PC-3 (cell line): ENCODE data around the gene PPP1R16B. TPM values are rescaled to one million over a fixed set of nuclear protein-coding genes. Genes with fewer than 3 reads are reported as not detected.

Source experiments
- ATAC-seq: fragments of 200-7000 bp; cut with Tn5 transposase; 2 replicates; pipeline ENCODE4 v1.9.1; 2020; ENCODE audit warnings: mild to moderate bottlenecking, moderate library complexity
- BruUV-seq: library from RNA; stranded (reverse); fragments of 400-500 nt; replicated peaks from 2 replicates; lab custom pipeline; 2021; lab: Mats Ljungman, UMichigan
- CTCF ChIA-PET: fragments of 300-600 bp; sonication (Branson Sonifier 250); formaldehyde crosslinking; loops from one replicate; lab custom pipeline; 2022; ENCODE audit warnings: antibody characterized with exemption; lab: Charles Lee
- POLR2A ChIA-PET: fragments of 300-600 bp; sonication (Branson Sonifier 250); formaldehyde crosslinking; loops from one replicate; lab custom pipeline; 2022; ENCODE audit warnings: antibody characterized with exemption; ENCODE audit not compliant: unreplicated experiment; lab: Charles Lee
- DNase-seq: peaks from one replicate; pipeline ENCODE4 v3.0.0-alpha.2; 2015
- H2AFZ ChIP-seq: fragments of 300-600 bp; sonication (generic); 2 replicates; pipeline ENCODE4 v1.6.0; 2016; ENCODE audit warnings: antibody characterized with exemption, low read length
- H3F3A ChIP-seq: fragments of 300-600 bp; sonication (generic); one replicate; pipeline ENCODE4 v1.6.0; 2017; ENCODE audit warnings: antibody characterized with exemption, low read length, control low read depth, mild to moderate bottlenecking; ENCODE audit not compliant: unreplicated experiment
- H3K27ac ChIP-seq: fragments of 300-600 bp; sonication (generic); 2 replicates; pipeline ENCODE4 v1.5.1; 2016; ENCODE audit warnings: mild to moderate bottlenecking, low read length
- H3K27me3 ChIP-seq: fragments of 300-600 bp; sonication (generic); 2 replicates; pipeline ENCODE4 v1.6.1; 2016; ENCODE audit warnings: low read length, mixed read lengths
- H3K36me3 ChIP-seq: fragments of 300-600 bp; sonication (generic); 2 replicates; pipeline ENCODE4 v1.6.1; 2016; ENCODE audit warnings: low read depth, mixed run types, low read length, mixed read lengths
- H3K4me1 ChIP-seq: fragments of 300-600 bp; sonication (generic); 2 replicates; pipeline ENCODE4 v1.5.1; 2016; ENCODE audit warnings: low read length; ENCODE audit not compliant: insufficient read depth
- H3K4me2 ChIP-seq: fragments of 300-600 bp; sonication (generic); 2 replicates; pipeline ENCODE4 v1.6.0; 2016; ENCODE audit warnings: low read length
- H3K4me3 ChIP-seq: fragments of 300-600 bp; sonication (generic); 2 replicates; pipeline ENCODE4 v1.5.1; 2016; ENCODE audit warnings: mild to moderate bottlenecking, low read length, mixed read lengths
- H3K79me2 ChIP-seq: fragments of 300-600 bp; sonication (generic); 2 replicates; pipeline ENCODE4 v1.6.1; 2017; ENCODE audit warnings: low read length, mixed read lengths
- H3K9ac ChIP-seq: fragments of 300-600 bp; sonication (generic); 2 replicates; pipeline ENCODE4 v1.6.0; 2016; ENCODE audit warnings: mild to moderate bottlenecking, low read length
- H3K9me2 ChIP-seq: fragments of 300-600 bp; sonication (generic); replicated peaks from 2 replicates; pipeline ENCODE4 v1.6.1; 2016; ENCODE audit warnings: mixed run types, low read length, mixed read lengths
- H3K9me3 ChIP-seq: fragments of 300-600 bp; sonication (generic); 2 replicates; pipeline ENCODE4 v1.6.1; 2016; ENCODE audit warnings: low read length, mixed read lengths
- H4K20me1 ChIP-seq: fragments of 300-600 bp; sonication (generic); 2 replicates; pipeline ENCODE4 v1.6.1; 2016; ENCODE audit warnings: low read length, mixed read lengths
- EZH2 ChIP-seq: fragments of 300-600 bp; sonication (generic); IDR thresholded peaks from one replicate; pipeline ENCODE4 v1.6.1; 2017; ENCODE audit warnings: antibody characterized with exemption, mild to moderate bottlenecking, low read length; ENCODE audit not compliant: unreplicated experiment
- EZH2phosphoT487 ChIP-seq: fragments of 300-600 bp; sonication (generic); IDR thresholded peaks from 2 replicates; pipeline ENCODE4 v1.6.1; 2018; ENCODE audit warnings: mild to moderate bottlenecking, antibody characterized with exemption, low read length, borderline replicate concordance
- intact Hi-C: fragments of 100-400 bp; cut with micrococcal nuclease; formaldehyde crosslinking; loops from 2 replicates; pipeline ENCODE4 v1.9.0; 2023
- total RNA-seq: library from RNA; depleted of rRNA; stranded (reverse); fragments of >200 nt; gene quantifications from 2 replicates; pipeline ENCODE4 v1.2.3, GENCODE V29; 2014
- TF ChIP-seq, protein P1 (sequence below): fragments of 300-600 bp; sonication (generic); conservative IDR thresholded peaks from 2 replicates; pipeline ENCODE4 v1.5.1; 2017; ENCODE audit warnings: antibody characterized with exemption, low read depth, mild to moderate bottlenecking, low read length

Gene PPP1R16B
- total RNA-seq, 1 experiment from 2014 or later = 0.04 TPM

DNA sequence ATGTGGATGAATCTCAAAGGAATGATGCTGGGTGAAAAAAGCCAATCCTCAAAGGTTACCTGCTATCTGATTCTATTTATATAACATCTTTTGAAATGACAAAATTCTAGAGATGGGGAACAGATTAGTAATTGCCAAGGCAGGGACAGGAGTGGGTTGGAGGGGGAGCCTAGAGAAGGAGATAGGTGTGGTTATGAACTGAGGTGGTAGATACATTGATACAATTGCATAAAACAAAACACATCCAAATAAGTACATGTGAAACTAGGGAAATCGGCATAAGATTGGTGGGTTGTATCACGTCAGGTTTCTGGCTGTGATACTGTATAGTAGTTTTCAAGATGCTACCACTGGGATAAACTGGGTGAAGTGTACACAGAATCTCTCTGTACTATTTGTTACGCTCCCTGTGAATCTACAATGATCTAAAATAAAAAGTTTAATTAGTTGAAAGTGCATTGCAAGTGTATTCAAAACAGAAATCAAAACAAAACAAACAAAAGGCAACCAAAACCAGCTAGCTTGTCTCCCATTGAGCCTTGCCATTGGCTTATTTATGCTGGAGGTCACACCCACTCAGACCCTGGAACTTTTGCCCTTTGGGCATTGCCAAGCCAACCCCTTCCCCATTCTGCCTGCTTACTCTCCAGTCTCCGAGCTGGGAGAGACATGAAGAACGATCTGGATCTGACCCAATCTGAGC, 27.8 kb downstream of the PPP1R16B start:
- BruUV-seq = no TSS peak
- Histone ChIP-seq H3K4me2 (no peak overlapping the region), H3K9me3 (no peaks in the 10 kb centered on the region), H3K9me2 (no peaks in the 10 kb centered on the region), H3K4me1 (peaks cover under 1% of the 10 kb centered on the region; the same call in 1 of the 2 replicates), H3K27me3 (peaks cover 9% of the 10 kb centered on the region), H2AFZ (no peak overlapping the region), H3K9ac (no peak overlapping the region), H3K27ac (no peak overlapping the region), H3K4me3 (no peak overlapping the region), H3K36me3 (no peaks in the 10 kb centered on the region), H4K20me1 (no peaks in the 10 kb centered on the region), H3F3A (no peaks in the 10 kb centered on the region), H3K79me2 (no peaks in the 10 kb centered on the region)
- intact Hi-C loops = no loop called here
- POLR2A ChIA-PET = no interaction called here
- DNase-seq (no peak), ATAC-seq (no peak)
- CTCF ChIA-PET = no interaction called here
- TF ChIP-seq, protein P1, sequence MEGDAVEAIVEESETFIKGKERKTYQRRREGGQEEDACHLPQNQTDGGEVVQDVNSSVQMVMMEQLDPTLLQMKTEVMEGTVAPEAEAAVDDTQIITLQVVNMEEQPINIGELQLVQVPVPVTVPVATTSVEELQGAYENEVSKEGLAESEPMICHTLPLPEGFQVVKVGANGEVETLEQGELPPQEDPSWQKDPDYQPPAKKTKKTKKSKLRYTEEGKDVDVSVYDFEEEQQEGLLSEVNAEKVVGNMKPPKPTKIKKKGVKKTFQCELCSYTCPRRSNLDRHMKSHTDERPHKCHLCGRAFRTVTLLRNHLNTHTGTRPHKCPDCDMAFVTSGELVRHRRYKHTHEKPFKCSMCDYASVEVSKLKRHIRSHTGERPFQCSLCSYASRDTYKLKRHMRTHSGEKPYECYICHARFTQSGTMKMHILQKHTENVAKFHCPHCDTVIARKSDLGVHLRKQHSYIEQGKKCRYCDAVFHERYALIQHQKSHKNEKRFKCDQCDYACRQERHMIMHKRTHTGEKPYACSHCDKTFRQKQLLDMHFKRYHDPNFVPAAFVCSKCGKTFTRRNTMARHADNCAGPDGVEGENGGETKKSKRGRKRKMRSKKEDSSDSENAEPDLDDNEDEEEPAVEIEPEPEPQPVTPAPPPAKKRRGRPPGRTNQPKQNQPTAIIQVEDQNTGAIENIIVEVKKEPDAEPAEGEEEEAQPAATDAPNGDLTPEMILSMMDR = no peak
- TF ChIP-seq EZH2phosphoT487 = no peak

DNA sequence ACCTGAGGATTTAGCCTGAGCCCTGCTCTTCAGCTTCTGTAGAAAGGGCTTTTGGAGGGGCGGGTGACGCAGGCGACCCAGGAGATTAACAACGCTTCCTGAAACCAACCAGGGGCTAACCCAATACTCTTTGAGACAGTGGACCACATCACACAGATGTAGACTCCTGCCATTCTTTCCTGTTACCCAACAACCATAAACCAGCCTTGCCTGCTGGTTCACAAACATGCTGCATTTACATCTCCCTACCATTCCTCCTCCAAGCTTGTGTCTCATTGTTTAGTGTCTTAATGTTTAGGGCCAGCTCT, 28.3 kb downstream of the PPP1R16B start:
- no peaks in the 10 kb centered on the region for H4K20me1 ChIP-seq
- H3K4me2 ChIP-seq = no peak overlapping the region
- ChIA-PET POLR2A (no interaction called here), CTCF (no interaction called here)
- no peaks in the 10 kb centered on the region for H3K4me1 ChIP-seq
- no peak overlapping the region for H2AFZ ChIP-seq
- intact Hi-C loops = no loop called here
- TF ChIP-seq EZH2 = no peak
- no peaks in the 10 kb centered on the region for H3K36me3 ChIP-seq
- DNase-seq (no peak), ATAC-seq (no peak)
- H3K4me3 ChIP-seq = no peak overlapping the region
- H3K79me2 ChIP-seq = no peaks in the 10 kb centered on the region
- no peaks in the 10 kb centered on the region for H3K9me3 ChIP-seq
- H3F3A ChIP-seq = no peaks in the 10 kb centered on the region
- no peaks in the 10 kb centered on the region for H3K9me2 ChIP-seq
- BruUV-seq = no TSS peak
- H3K9ac ChIP-seq = no peak overlapping the region
- H3K27me3 ChIP-seq = peaks cover 9% of the 10 kb centered on the region
- H3K27ac ChIP-seq = no peak overlapping the region

DNA sequence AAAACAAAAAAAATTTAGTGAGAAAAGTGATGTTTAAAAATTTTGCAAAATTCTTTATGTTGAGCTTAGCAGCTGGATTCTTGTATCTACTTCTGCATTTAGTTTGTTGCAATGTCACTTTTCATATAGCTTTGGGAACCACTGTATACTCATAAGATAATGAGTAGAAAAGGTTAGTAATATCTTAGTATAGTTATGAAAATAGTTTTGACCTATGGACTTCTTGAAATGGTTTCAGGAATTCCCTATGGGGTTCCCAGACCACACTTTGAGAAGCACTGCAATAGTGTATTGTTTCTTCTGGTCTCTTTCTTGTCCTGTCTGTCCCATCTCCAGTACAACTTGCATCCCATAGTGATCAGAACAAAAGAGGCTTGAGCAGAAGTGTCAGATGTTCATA, 29.4 kb downstream of the PPP1R16B start:
- ChIA-PET CTCF (no interaction called here), POLR2A (interaction anchor here (0.7 kb wide), 1 partner anchor 35 kb away, joined by 4 read pairs; no protein-coding TSS in a partner anchor)
- DNase-seq (no peak), ATAC-seq (no peak)
- H3F3A ChIP-seq = no peaks in the 10 kb centered on the region
- no peaks in the 10 kb centered on the region for H3K36me3 ChIP-seq
- peaks cover 16% of the 10 kb centered on the region for H3K27me3 ChIP-seq
- no peak overlapping the region for H2AFZ ChIP-seq
- no peak for TF ChIP-seq EZH2phosphoT487
- TF ChIP-seq EZH2 = no peak
- TF ChIP-seq, protein P1 = no peak
- H3K4me3 ChIP-seq = no peak overlapping the region
- BruUV-seq = no TSS peak
- no peak overlapping the region for H3K27ac ChIP-seq
- intact Hi-C loops = no loop called here
- no peaks in the 10 kb centered on the region for H3K9me3 ChIP-seq
- no peak overlapping the region for H3K9ac ChIP-seq
- no peaks in the 10 kb centered on the region for H3K79me2 ChIP-seq
- H3K4me2 ChIP-seq = no peak overlapping the region
- H4K20me1 ChIP-seq = no peaks in the 10 kb centered on the region
- H3K4me1 ChIP-seq = no peaks in the 10 kb centered on the region
- H3K9me2 ChIP-seq = no peaks in the 10 kb centered on the region
